Effector memory CD8-positive, alpha-beta T cell (primary cell): Measurements from ENCODE around the gene AGAP1.
A peak's percentile ranks its signal among the peaks of the same experiment; 100 is the strongest.

Experiments
- ATAC-seq: fragments of 150-1000 bp; cut with Tn5 transposase; replicated peaks from 2 replicates; pipeline ENCODE4 v1.10.0; 2021; ENCODE audit warnings: mild to moderate bottlenecking, moderate library complexity
- DNase-seq, 3 experiments: peaks; one replicate each; pipeline ENCODE4 v3.0.0; 2021
- H3K27ac Mint-ChIP-seq, 2 donors: one replicate each; pipeline ENCODE4 v1.8.0; 2022; ENCODE audit warnings: mild to moderate bottlenecking in 2 of 2, mixed read lengths in 2 of 2, moderate library complexity in 2 of 2
- H3K27me3 Mint-ChIP-seq, 2 donors: one replicate each; pipeline ENCODE4 v1.8.0; 2022; ENCODE audit warnings: mixed read lengths in 2 of 2
- H3K36me3 Mint-ChIP-seq: one replicate; pipeline ENCODE4 v1.8.0; 2022; ENCODE audit warnings: mild to moderate bottlenecking, moderate library complexity, mixed read lengths; ENCODE audit not compliant: insufficient read depth
- H3K4me1 Mint-ChIP-seq, 2 donors: one replicate each; pipeline ENCODE4 v1.8.0; 2022; ENCODE audit warnings: low read depth in 2 of 2, mixed read lengths in 2 of 2
- H3K4me3 Mint-ChIP-seq, 2 donors: one replicate each; pipeline ENCODE4 v1.8.0; 2022; ENCODE audit warnings: mild to moderate bottlenecking in 2 of 2, mixed read lengths in 2 of 2, moderate library complexity in 2 of 2
- H3K9me3 Mint-ChIP-seq, 2 donors: one replicate each; pipeline ENCODE4 v1.8.0; 2022; ENCODE audit warnings: mixed read lengths in 2 of 2

Gene AGAP1

GRCh38 chr2:236016496-236016895 is 522.7 kb downstream of the AGAP1 start:
- Mint-ChIP-seq H3K27me3 (no peaks in the 10 kb centered on the region), H3K4me3 (no peak overlapping the region), H3K36me3 (peaks cover 3% of the 10 kb centered on the region), H3K27ac (no peak overlapping the region), H3K4me1 (peaks cover 7 to 10% of the 10 kb centered on the region in 2 donors), H3K9me3 (no peaks in the 10 kb centered on the region)
- no peak for ATAC-seq
- no peak for DNase-seq

- no peak overlapping the region for H3K27ac Mint-ChIP-seq
- DNase-seq (no peak), ATAC-seq (no peak)
- H3K27me3 Mint-ChIP-seq: no peaks in the 10 kb centered on the region
- H3K36me3 Mint-ChIP-seq: peaks cover 3% of the 10 kb centered on the region
- no peak overlapping the region for H3K4me3 Mint-ChIP-seq
- no peaks in the 10 kb centered on the region for H3K9me3 Mint-ChIP-seq
- peaks cover 0 to 5% of the 10 kb centered on the region in 2 donors for H3K4me1 Mint-ChIP-seq
Observed at GRCh38 chr2:236017446-236017845, 523.6 kb downstream of the AGAP1 start.

GRCh38 chr2:236019434-236019833 is 525.6 kb downstream of the AGAP1 start:
- H3K27ac Mint-ChIP-seq: no peak overlapping the region
- peaks cover 3% of the 10 kb centered on the region for H3K36me3 Mint-ChIP-seq
- H3K9me3 Mint-ChIP-seq: no peaks in the 10 kb centered on the region
- H3K4me1 Mint-ChIP-seq: peaks cover 0 to 5% of the 10 kb centered on the region in 2 donors
- no peak overlapping the region for H3K4me3 Mint-ChIP-seq
- H3K27me3 Mint-ChIP-seq: no peaks in the 10 kb centered on the region
- DNase-seq (no peak), ATAC-seq (no peak)

- H3K9me3 Mint-ChIP-seq: no peaks in the 10 kb centered on the region
- H3K4me3 Mint-ChIP-seq: no peak overlapping the region
- no peak overlapping the region for H3K27ac Mint-ChIP-seq
- H3K36me3 Mint-ChIP-seq: peaks cover 3% of the 10 kb centered on the region
- DNase-seq (no peak), ATAC-seq (no peak)
- H3K4me1 Mint-ChIP-seq: no peaks in the 10 kb centered on the region
- H3K27me3 Mint-ChIP-seq: no peaks in the 10 kb centered on the region
Observed at GRCh38 chr2:236021499-236022057, 527.7 kb downstream of the AGAP1 start.

GRCh38 chr2:236022128-236022527 is 528.3 kb downstream of the AGAP1 start:
- Mint-ChIP-seq H3K4me1 (no peaks in the 10 kb centered on the region), H3K4me3 (no peak overlapping the region), H3K27ac (no peak overlapping the region), H3K9me3 (no peaks in the 10 kb centered on the region), H3K27me3 (no peaks in the 10 kb centered on the region), H3K36me3 (peaks cover 3% of the 10 kb centered on the region)
- DNase-seq: no peak
- no peak for ATAC-seq

- no peak overlapping the region for H3K4me3 Mint-ChIP-seq
- H3K4me1 Mint-ChIP-seq: peaks cover 0 to 1% of the 10 kb centered on the region in 2 donors
- peaks cover 4% of the 10 kb centered on the region for H3K36me3 Mint-ChIP-seq
- DNase-seq (no peak), ATAC-seq (no peak)
- no peaks in the 10 kb centered on the region for H3K27me3 Mint-ChIP-seq
- H3K27ac Mint-ChIP-seq: no peak overlapping the region
- no peaks in the 10 kb centered on the region for H3K9me3 Mint-ChIP-seq
Observed at GRCh38 chr2:236025892-236026291, 532.0 kb downstream of the AGAP1 start.

GRCh38 chr2:236026841-236027240 is 533.0 kb downstream of the AGAP1 start:
- no peaks in the 10 kb centered on the region for H3K9me3 Mint-ChIP-seq
- no peak overlapping the region for H3K27ac Mint-ChIP-seq
- peaks cover 4% of the 10 kb centered on the region for H3K36me3 Mint-ChIP-seq
- H3K4me3 Mint-ChIP-seq: no peak overlapping the region
- H3K27me3 Mint-ChIP-seq: no peaks in the 10 kb centered on the region
- DNase-seq: no peak
- no peak for ATAC-seq
- peaks cover 0 to 1% of the 10 kb centered on the region in 2 donors for H3K4me1 Mint-ChIP-seq

GRCh38 chr2:236028066-236028465 is 534.2 kb downstream of the AGAP1 start:
- ATAC-seq (no peak), DNase-seq (no peak)
- Mint-ChIP-seq H3K27ac (no peak overlapping the region), H3K4me1 (peaks cover 0 to 1% of the 10 kb centered on the region in 2 donors), H3K4me3 (no peak overlapping the region), H3K27me3 (no peaks in the 10 kb centered on the region), H3K9me3 (no peaks in the 10 kb centered on the region), H3K36me3 (peaks cover 4% of the 10 kb centered on the region)

GRCh38 chr2:236033462-236033861 is 539.6 kb downstream of the AGAP1 start:
- peaks cover 7% of the 10 kb centered on the region for H3K36me3 Mint-ChIP-seq
- H3K4me3 Mint-ChIP-seq: no peak overlapping the region
- H3K9me3 Mint-ChIP-seq: no peaks in the 10 kb centered on the region
- DNase-seq (no peak), ATAC-seq (no peak)
- H3K4me1 Mint-ChIP-seq: peaks cover 0 to 1% of the 10 kb centered on the region in 2 donors
- H3K27ac Mint-ChIP-seq: no peak overlapping the region
- H3K27me3 Mint-ChIP-seq: no peaks in the 10 kb centered on the region

- no peaks in the 10 kb centered on the region for H3K27me3 Mint-ChIP-seq
- H3K4me1 Mint-ChIP-seq: no peaks in the 10 kb centered on the region
- peak overlapping the region in 1 of 2 donors; percentile 22 for H3K27ac Mint-ChIP-seq
- no peak overlapping the region for H3K4me3 Mint-ChIP-seq
- no peaks in the 10 kb centered on the region for H3K9me3 Mint-ChIP-seq
- peaks cover 3% of the 10 kb centered on the region for H3K36me3 Mint-ChIP-seq
- ATAC-seq (no peak), DNase-seq (no peak)
Observed at GRCh38 chr2:236034974-236035373, 541.1 kb downstream of the AGAP1 start.

- DNase-seq: no peak
- no peaks in the 10 kb centered on the region for H3K9me3 Mint-ChIP-seq
- no peak overlapping the region for H3K27ac Mint-ChIP-seq
- no peak for ATAC-seq
- no peak overlapping the region for H3K4me3 Mint-ChIP-seq
- peaks cover 3% of the 10 kb centered on the region for H3K36me3 Mint-ChIP-seq
- no peaks in the 10 kb centered on the region for H3K4me1 Mint-ChIP-seq
- H3K27me3 Mint-ChIP-seq: no peaks in the 10 kb centered on the region
Observed at GRCh38 chr2:236036045-236036444, 542.2 kb downstream of the AGAP1 start.

GRCh38 chr2:236038096-236038495 is 544.3 kb downstream of the AGAP1 start:
- Mint-ChIP-seq H3K9me3 (no peaks in the 10 kb centered on the region), H3K27ac (no peak overlapping the region), H3K27me3 (no peaks in the 10 kb centered on the region), H3K36me3 (peaks cover 9% of the 10 kb centered on the region), H3K4me1 (peaks cover 0 to 3% of the 10 kb centered on the region in 2 donors), H3K4me3 (no peak overlapping the region)
- no peak for ATAC-seq
- no peak for DNase-seq

- DNase-seq (no peak), ATAC-seq (no peak)
- Mint-ChIP-seq H3K27ac (no peak overlapping the region), H3K9me3 (no peaks in the 10 kb centered on the region), H3K36me3 (peaks cover 16% of the 10 kb centered on the region), H3K4me1 (peaks cover 0 to 3% of the 10 kb centered on the region in 2 donors), H3K27me3 (no peaks in the 10 kb centered on the region), H3K4me3 (no peak overlapping the region)
Observed at GRCh38 chr2:236040600-236041328, 546.9 kb downstream of the AGAP1 start.

- Mint-ChIP-seq H3K27ac (no peak overlapping the region), H3K9me3 (no peaks in the 10 kb centered on the region), H3K4me3 (no peak overlapping the region), H3K36me3 (peaks cover 13% of the 10 kb centered on the region), H3K27me3 (no peaks in the 10 kb centered on the region), H3K4me1 (peaks cover 0 to 3% of the 10 kb centered on the region in 2 donors)
- DNase-seq (no peak), ATAC-seq (no peak)
Observed at GRCh38 chr2:236041616-236042015, 547.8 kb downstream of the AGAP1 start.
